ENCODE results near the gene CNGA4.

CNGA4 gene

DNA sequence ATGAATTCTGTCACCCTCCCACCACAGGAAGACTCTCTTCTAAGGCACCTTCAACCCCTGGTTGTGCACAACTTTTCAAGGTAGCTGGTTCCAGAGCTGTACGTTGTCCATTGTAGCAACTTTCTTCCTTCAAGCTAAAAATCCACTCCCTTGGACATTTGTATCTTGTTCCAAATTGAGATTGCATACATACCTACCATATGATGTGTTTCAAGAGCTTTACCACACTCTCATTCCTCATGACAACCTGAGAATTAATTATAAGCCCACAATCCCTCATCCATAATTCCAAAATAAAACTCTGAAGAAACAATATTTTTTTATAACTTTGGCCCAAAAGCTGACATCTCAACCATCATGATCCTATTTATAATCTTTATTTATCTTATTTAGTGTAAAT lies 36.8 kb upstream of the CNGA4 start:
- Histone ChIP-seq H3K4me2 (ENCODE audit: low read length) (no peak overlapping the region), H2BK12ac (ENCODE audit: low read length) (no peak overlapping the region), H4K8ac (ENCODE audit: low read depth, low read length) (no peak overlapping the region), H3K27ac (ENCODE audit: low read depth, low read length) (no peak overlapping the region), H3K14ac (ENCODE audit: low read length) (no peak overlapping the region), H3K4ac (ENCODE audit: low read depth, low read length) (no peak overlapping the region), H3K27me3 (ENCODE audit: insufficient read depth, low read length) (no peaks in the 10 kb centered on the region), H4K91ac (ENCODE audit: low read depth, low read length) (no peak overlapping the region), H3K79me1 (ENCODE audit: low read length) (no peaks in the 10 kb centered on the region), H3K4me1 (ENCODE audit: control insufficient read depth in 1 of 2, insufficient read depth in 2 of 2, low read length in 2 of 2) (peaks cover 0 to 2% of the 10 kb centered on the region in 2 experiments), H3K9me3 (ENCODE audit: insufficient read depth, low read depth, low read length) (peaks cover 2% of the 10 kb centered on the region), H3K23ac (ENCODE audit: low read length) (no peak overlapping the region), H3K79me2 (ENCODE audit: control insufficient read depth, insufficient read depth, low read length, poor library complexity) (no peaks in the 10 kb centered on the region), H3K4me3 (ENCODE audit: low read depth, low read length) (no peak overlapping the region), H2AFZ (ENCODE audit: insufficient read depth, low read length, poor library complexity) (no peak overlapping the region), H2BK5ac (ENCODE audit: low read depth, low read length, poor library complexity) (no peak overlapping the region), H3K9ac (ENCODE audit: low read length) (no peak overlapping the region), H3K36me3 (ENCODE audit: control insufficient read depth in 1 of 2, insufficient read depth in 2 of 2, low read length in 2 of 2) (peaks cover 0 to 8% of the 10 kb centered on the region in 2 experiments), H3K18ac (ENCODE audit: low read length) (no peak overlapping the region), H4K12ac (ENCODE audit: low read depth, low read length) (no peak overlapping the region), H2BK120ac (ENCODE audit: insufficient read depth, low read length, poor library complexity) (no peak overlapping the region), H2AK5ac (ENCODE audit: low read length) (no peak overlapping the region)
- peak in 1 of 2 donors; percentile 18 for DNase-seq
- whole genome bisulfite sequencing (ENCODE audit: extremely low coverage, insufficient coverage, insufficient read length), result no CpG with 5 or more reads among the region's 1 CpG

DNA sequence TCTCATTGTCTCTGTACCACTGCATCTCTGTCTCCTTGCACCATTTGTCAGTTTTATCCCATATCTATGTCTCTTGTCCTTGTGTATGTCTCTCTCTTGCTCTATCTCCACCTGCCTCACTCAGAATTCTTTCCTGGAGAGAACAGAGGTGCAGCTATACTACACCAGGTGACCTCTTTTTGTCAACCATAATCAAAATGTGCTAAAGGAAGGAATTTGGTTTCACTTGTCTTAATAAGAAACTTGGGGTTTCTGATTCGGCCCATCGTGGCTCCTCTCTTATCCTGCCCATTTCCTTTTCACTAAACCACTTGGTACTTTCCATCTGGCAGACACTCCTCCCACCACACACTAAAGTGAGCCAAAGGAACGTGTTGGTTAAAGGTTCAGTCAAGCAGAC lies 35.6 kb upstream of the CNGA4 start:
- Histone ChIP-seq H2AFZ (ENCODE audit: insufficient read depth, low read length, poor library complexity) (no peak overlapping the region), H3K27me3 (ENCODE audit: insufficient read depth, low read length) (no peaks in the 10 kb centered on the region), H3K23ac (ENCODE audit: low read length) (no peak overlapping the region), H3K9me3 (ENCODE audit: insufficient read depth, low read depth, low read length) (peaks cover 2% of the 10 kb centered on the region), H3K9ac (ENCODE audit: low read length) (no peak overlapping the region), H3K4me2 (ENCODE audit: low read length) (no peak overlapping the region), H2BK5ac (ENCODE audit: low read depth, low read length, poor library complexity) (no peak overlapping the region), H3K14ac (ENCODE audit: low read length) (no peak overlapping the region), H2BK120ac (ENCODE audit: insufficient read depth, low read length, poor library complexity) (no peak overlapping the region), H3K18ac (ENCODE audit: low read length) (no peak overlapping the region), H4K12ac (ENCODE audit: low read depth, low read length) (no peak overlapping the region), H3K4me3 (ENCODE audit: low read depth, low read length) (no peak overlapping the region), H3K79me2 (ENCODE audit: control insufficient read depth, insufficient read depth, low read length, poor library complexity) (no peaks in the 10 kb centered on the region), H4K8ac (ENCODE audit: low read depth, low read length) (no peak overlapping the region), H3K36me3 (ENCODE audit: control insufficient read depth in 1 of 2, insufficient read depth in 2 of 2, low read length in 2 of 2) (peaks cover 0 to 12% of the 10 kb centered on the region in 2 experiments), H3K27ac (ENCODE audit: low read depth, low read length) (no peak overlapping the region), H2AK5ac (ENCODE audit: low read length) (no peak overlapping the region), H3K79me1 (ENCODE audit: low read length) (no peaks in the 10 kb centered on the region), H4K91ac (ENCODE audit: low read depth, low read length) (no peak overlapping the region), H2BK12ac (ENCODE audit: low read length) (no peak overlapping the region), H3K4me1 (ENCODE audit: control insufficient read depth in 1 of 2, insufficient read depth in 2 of 2, low read length in 2 of 2) (no peaks in the 10 kb centered on the region), H3K4ac (ENCODE audit: low read depth, low read length) (no peak overlapping the region)
- no CpG with 5 or more reads among the region's 3 CpGs for WGBS (ENCODE audit: extremely low coverage, insufficient coverage, insufficient read length)
- DNase-seq, result no peak

DNA sequence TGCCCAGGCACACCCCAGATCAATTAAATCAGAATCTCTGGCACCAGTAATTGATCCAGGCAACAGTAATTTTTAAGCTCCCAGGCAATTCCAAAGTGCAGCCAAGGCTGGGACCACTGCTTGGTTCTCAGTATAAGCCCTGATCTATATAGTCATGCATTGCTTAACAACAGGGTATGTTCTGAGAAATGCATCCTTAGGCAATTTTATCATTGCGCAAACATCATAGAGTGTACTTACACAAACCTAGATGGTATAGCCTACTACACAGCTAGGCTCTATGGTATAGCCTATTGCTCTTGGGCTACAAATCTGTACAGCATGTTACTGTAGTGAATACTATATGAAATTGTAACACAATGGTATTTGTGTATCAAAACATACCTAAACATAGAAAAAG lies 34.2 kb upstream of the CNGA4 start:
- H2AFZ ChIP-seq (ENCODE audit: insufficient read depth, low read length, poor library complexity), result no peak overlapping the region
- H3K79me1 ChIP-seq (ENCODE audit: low read length), result no peaks in the 10 kb centered on the region
- no peak overlapping the region for H3K4me2 ChIP-seq (ENCODE audit: low read length)
- H3K23ac ChIP-seq (ENCODE audit: low read length), result no peak overlapping the region
- H2AK5ac ChIP-seq (ENCODE audit: low read length), result no peak overlapping the region
- DNase-seq, result peak; percentile 43 to 97
- H3K9me3 ChIP-seq (ENCODE audit: insufficient read depth, low read depth, low read length), result peaks cover under 1% of the 10 kb centered on the region
- WGBS (ENCODE audit: extremely low coverage, insufficient coverage, insufficient read length), result no CpG with 5 or more reads among the region's 1 CpG
- H3K4me3 ChIP-seq (ENCODE audit: low read depth, low read length), result no peak overlapping the region
- H3K18ac ChIP-seq (ENCODE audit: low read length), result no peak overlapping the region
- H2BK5ac ChIP-seq (ENCODE audit: low read depth, low read length, poor library complexity), result no peak overlapping the region
- peaks cover 3 to 14% of the 10 kb centered on the region in 2 experiments for H3K36me3 ChIP-seq (ENCODE audit: control insufficient read depth in 1 of 2, insufficient read depth in 2 of 2, low read length in 2 of 2)
- H2BK120ac ChIP-seq (ENCODE audit: insufficient read depth, low read length, poor library complexity), result no peak overlapping the region
- no peak overlapping the region for H4K8ac ChIP-seq (ENCODE audit: low read depth, low read length)
- no peak overlapping the region for H4K91ac ChIP-seq (ENCODE audit: low read depth, low read length)
- no peak overlapping the region for H3K9ac ChIP-seq (ENCODE audit: low read length)
- no peak overlapping the region for H3K4ac ChIP-seq (ENCODE audit: low read depth, low read length)
- H3K27ac ChIP-seq (ENCODE audit: low read depth, low read length), result no peak overlapping the region
- H3K4me1 ChIP-seq (ENCODE audit: control insufficient read depth in 1 of 2, insufficient read depth in 2 of 2, low read length in 2 of 2), result no peaks in the 10 kb centered on the region
- H4K12ac ChIP-seq (ENCODE audit: low read depth, low read length), result no peak overlapping the region
- H3K14ac ChIP-seq (ENCODE audit: low read length), result no peak overlapping the region
- no peaks in the 10 kb centered on the region for H3K79me2 ChIP-seq (ENCODE audit: control insufficient read depth, insufficient read depth, low read length, poor library complexity)
- no peak overlapping the region for H2BK12ac ChIP-seq (ENCODE audit: low read length)
- no peaks in the 10 kb centered on the region for H3K27me3 ChIP-seq (ENCODE audit: insufficient read depth, low read length)

DNA sequence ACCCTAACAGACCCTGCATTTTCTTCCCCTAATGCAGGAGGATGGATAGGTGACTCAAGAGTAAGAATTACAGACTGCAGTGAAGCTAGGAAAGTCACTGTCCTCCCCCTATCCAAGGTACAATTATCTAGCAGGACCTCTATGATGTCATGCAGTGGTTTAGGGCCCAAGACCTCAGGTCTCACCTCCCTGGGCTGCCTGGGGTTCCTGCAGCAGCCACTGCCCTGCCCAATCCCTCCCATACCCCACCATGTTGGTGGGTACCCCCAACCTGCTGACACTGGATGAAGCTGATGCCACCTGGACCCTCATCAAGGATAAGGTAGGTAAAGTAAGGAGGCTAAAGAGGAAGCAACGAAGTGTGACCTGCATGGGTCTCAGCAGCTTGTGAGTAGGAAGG lies 33.5 kb upstream of the CNGA4 start, which contains the start of gene C11orf42:
Gene C11orf42 (plus strand): TSS at position 192 of the 400 bp plus-strand sequence. CDS start 59 bp downstream, at position 251.
- Histone ChIP-seq H2BK5ac (ENCODE audit: low read depth, low read length, poor library complexity) (no peak within 1 kb of the TSS), H3K27ac (ENCODE audit: low read depth, low read length) (no peak within 1 kb of the TSS), H3K9me3 (ENCODE audit: insufficient read depth, low read depth, low read length) (peaks cover 3% of the 10 kb centered on the region), H3K14ac (ENCODE audit: low read length) (no peak within 1 kb of the TSS), H3K36me3 (ENCODE audit: control insufficient read depth in 1 of 2, insufficient read depth in 2 of 2, low read length in 2 of 2) (peaks cover 10 to 21% of the 10 kb centered on the region in 2 experiments), H3K4me3 (ENCODE audit: low read depth, low read length) (no peak within 1 kb of the TSS), H3K79me2 (ENCODE audit: control insufficient read depth, insufficient read depth, low read length, poor library complexity) (no peaks in the 10 kb centered on the region), H3K79me1 (ENCODE audit: low read length) (no peaks in the 10 kb centered on the region), H3K4me2 (ENCODE audit: low read length) (no peak within 1 kb of the TSS), H3K4ac (ENCODE audit: low read depth, low read length) (no peak within 1 kb of the TSS), H2AK5ac (ENCODE audit: low read length) (no peak within 1 kb of the TSS), H3K9ac (ENCODE audit: low read length) (peak within 1 kb of the TSS; percentile 36), H2BK12ac (ENCODE audit: low read length) (no peak within 1 kb of the TSS), H3K27me3 (ENCODE audit: insufficient read depth, low read length) (no peaks in the 10 kb centered on the region), H2BK120ac (ENCODE audit: insufficient read depth, low read length, poor library complexity) (no peak within 1 kb of the TSS), H3K18ac (ENCODE audit: low read length) (no peak within 1 kb of the TSS), H4K91ac (ENCODE audit: low read depth, low read length) (no peak within 1 kb of the TSS), H3K23ac (ENCODE audit: low read length) (peak within 1 kb of the TSS; percentile 80), H3K4me1 (ENCODE audit: control insufficient read depth in 1 of 2, insufficient read depth in 2 of 2, low read length in 2 of 2) (no peaks in the 10 kb centered on the region), H2AFZ (ENCODE audit: insufficient read depth, low read length, poor library complexity) (no peak within 1 kb of the TSS), H4K12ac (ENCODE audit: low read depth, low read length) (no peak within 1 kb of the TSS), H4K8ac (ENCODE audit: low read depth, low read length) (no peak within 1 kb of the TSS)
- DNase-seq, result no peak
- WGBS (ENCODE audit: extremely low coverage, insufficient coverage, insufficient read length), result no CpG with 5 or more reads among the region's 1 CpG
